ENCODE data around the gene TSGA10.
A peak's percentile ranks its signal among the peaks of the same experiment; 100 is the strongest.
"Not testable (repeated sequence)": the region's sequence is repeated elsewhere in the genome, so short reads cannot be mapped to it uniquely, and the experiment has no call there.

TSGA10 gene

DNA sequence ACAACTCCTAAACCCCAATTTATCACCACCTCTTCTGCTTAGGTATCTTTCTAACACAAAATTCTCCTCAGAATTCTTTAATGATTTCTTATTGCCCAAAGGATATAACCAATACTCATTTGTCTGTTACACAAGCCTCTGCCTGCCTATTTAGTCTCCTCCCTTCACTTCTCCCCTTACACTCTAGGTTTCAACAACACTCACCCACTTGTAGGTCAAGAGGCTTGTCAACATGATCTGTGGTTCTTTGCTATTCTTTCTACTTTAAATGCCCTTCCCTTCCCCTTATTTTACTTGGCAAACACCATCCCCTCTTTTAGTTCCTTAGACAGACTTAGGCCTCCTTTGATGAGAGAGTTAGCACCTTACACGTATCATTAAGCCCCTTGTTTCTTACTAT lies 82.2 kb downstream of the TSGA10 start:
- DNase-seq = no peak

DNA sequence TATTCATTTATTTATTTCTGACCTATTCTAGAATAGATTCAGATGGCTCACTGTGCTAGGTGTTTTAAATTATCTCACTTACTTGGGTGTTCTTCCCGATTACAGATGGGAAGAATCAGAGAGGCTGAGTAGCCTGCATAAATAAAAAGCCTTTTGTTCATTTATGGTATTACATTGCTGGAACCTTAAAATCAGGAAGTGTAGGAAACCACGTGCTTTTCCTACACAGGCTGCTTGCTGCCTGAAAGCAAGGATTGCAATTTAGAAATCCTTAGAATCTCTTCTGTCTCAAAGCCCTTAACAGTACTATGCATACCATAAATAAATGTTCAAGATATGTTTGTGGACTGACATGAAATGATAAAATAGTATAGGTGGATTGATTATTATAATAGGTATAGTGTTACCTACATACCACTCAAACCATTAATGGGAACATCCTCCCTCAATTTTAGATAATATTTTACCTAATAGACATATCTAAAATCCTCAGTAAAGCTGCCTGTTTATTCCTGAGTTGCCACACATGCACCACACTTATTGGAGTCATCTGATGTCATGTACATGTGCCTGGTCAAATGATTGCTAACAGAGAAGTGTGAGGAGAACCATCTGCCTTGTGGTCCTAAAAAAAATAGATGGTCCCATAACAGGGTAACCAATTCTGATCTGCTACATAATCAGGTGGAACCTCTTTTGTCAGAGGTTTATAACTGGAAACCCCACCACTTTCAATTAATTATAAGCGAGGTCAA lies 86.7 kb downstream of the TSGA10 start:
- no peak for DNase-seq

DNA sequence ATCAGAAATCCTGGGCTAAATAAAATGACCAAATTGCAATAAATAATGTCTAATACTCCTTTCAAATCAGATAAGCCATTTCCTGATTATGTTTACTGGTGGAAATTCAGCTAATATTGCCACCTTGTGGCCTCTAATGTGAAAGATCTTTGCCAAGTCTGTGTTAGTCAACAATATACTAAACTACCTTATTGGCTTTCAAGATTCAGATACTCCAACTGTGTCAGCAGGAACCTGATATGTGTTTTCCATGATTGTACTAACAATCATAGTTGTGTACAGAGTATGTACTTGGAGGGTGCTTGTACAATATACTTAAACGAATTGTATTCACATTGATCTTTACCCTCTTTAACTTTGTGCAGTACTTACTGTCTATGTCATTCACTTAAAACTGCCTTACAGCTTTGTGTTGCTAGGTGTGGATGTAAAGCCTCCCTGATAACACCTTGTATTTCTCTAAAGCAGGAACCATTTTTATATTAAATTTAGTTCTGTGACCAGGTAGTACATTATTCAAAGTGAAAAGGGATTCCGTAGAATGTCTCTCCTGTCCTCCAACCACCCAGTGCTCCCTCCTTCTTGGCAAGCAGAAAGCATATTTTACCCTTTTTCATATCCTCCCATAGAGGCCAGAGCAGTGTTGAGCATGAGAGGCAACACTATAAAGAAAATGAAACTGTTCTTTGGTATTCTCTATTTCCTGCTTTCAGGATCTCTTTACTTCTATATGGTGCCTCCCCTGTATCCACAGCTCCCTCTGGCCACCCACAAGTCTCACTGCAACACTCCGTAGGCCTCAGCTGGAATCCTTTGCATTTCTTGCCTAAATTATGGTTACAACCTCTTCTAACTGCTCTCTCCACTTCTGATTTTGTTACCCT lies 88.4 kb downstream of the TSGA10 start:
- peak; percentile 6 for DNase-seq

DNA sequence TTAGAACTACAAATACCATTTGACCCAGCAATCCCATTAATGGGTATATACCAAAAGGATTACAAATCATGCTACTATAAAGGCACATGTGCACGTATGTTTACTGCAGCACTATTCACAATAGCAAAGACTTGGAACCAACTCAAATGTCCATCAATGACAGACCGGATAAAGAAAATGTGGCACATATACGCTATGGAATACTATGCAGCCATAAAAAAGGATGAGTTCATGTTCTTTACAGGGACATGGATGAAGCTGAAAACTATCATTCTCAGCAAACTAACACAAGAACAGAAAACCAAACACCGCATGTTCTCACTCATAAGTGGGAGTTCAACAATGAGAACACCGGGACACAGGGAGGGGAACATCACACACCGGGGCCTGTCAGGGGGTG lies 105.6 kb downstream of the TSGA10 start:
- not testable (repeated sequence) for DNase-seq

DNA sequence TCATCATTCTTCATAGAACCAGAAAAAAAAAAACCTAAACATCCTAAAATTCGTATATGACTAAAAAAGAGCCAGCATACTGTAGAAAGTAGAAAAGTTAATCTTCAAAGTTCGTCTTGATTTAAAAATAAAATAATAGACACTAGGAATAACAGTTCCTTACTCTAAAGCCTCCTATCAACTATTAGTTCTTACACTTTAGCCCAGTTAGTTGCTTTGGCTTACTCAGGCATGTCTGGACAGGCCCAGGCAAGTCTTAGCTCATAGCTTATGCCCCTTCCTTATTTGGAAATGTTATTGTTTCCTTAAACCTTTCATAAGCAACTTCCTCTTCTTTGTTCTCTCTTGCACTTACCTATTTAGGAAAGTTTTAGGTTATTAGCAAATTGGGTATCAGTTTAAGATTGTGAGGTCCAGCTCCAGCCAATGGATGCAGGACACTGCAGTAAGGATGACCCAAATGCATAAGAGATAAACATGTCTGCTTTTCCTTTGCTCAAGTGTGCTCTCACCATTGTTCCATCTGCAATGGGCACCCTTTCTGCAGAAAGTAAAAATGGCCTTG lies 113.9 kb downstream of the TSGA10 start:
- DNase-seq = not testable (repeated sequence)

DNA sequence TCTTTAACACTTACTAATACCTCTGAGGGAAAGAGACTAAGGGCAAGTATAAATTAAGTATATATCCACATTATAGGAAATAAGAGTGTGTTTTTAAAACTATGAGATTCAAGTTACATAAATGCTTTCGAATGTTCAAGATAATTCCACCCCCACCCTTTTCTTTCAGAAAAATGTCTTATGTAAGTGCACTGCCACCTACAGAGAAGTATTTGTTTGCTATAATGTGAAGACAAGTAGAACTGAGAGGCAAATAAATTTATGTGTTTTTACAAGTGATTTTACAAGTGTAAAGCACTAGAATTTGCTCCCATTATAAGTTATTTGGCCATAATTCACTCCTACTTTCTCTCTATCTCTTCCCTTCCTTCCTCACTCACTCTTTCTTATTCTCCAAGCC lies 118.8 kb downstream of the TSGA10 start:
- no peak for DNase-seq

DNA sequence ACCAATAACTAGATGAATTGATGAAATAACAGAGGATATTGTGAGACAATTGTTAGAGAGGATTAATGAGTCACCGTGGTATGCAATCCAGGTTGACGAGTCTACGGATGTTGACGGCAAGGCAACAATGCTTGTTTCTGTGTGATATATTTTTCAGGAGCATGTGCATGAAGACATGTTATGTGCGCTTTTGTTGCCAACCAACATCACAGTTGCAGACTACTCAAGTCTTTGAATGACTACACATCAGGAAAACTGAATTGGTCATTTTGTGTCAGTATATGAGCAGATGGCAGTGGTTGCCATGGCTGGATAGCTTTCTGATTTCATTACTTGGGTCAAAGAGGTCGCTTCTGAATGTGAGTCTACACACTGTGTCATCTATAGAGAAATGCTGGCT lies 122.0 kb downstream of the TSGA10 start:
- DNase-seq = no peak

DNA sequence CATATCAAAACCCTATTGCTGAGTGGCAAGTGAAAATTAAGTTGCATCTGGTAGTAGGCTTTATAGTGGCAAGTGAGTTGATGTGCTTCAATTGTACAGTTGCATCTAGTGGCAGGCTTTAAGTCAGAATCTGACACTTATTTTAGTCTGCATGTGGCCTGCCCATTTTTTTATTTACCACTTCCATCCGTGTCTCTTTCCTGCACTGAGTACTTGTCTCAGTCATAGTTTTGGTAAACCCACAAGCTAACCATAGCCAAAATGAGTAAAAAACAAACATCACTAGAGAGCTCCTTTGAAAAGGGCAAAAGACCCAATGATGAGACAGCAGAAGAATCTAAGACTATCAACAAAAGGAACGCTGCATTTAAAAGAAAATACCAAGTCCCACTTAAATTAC lies 122.7 kb downstream of the TSGA10 start:
- no peak for DNase-seq

DNA sequence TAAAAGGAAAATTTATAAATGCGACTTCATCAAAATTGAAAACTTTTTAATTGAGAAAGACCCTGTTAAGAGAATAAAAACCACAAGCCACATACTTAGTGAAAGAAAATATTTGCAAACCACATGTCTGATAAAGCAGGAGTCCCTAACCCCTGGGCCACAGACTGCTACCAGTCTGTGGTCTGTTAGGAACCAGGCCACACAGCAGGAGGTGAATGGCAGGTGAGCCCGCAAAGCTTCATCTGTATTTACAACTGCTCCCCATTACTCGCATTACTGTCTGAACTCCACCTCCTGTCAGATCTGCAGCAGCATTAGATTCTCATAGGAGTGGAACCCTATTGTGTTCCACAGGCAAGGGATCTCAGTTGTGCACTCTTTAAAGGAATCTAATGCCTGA lies 123.3 kb downstream of the TSGA10 start:
- DNase-seq = no peak

DNA sequence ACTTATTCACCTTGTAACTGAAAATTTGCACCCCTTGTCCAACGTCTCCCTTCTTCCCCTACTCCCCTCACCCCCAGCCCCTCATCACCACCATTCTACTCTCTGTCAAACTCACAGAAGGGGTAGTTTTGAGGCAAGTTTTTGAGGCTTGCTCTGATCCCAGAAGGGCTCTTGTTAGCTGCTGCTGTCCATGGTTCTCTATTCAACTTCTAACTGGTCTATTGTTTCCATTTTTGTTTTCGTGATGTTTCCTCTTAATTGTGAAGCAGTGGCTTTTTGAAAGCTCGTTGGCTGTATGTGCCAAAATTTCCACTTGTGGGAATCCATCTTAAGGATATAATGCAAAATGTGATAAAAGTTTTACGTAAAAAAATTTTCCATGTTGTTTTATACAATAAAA lies 126.2 kb downstream of the TSGA10 start:
- DNase-seq = no peak

DNA sequence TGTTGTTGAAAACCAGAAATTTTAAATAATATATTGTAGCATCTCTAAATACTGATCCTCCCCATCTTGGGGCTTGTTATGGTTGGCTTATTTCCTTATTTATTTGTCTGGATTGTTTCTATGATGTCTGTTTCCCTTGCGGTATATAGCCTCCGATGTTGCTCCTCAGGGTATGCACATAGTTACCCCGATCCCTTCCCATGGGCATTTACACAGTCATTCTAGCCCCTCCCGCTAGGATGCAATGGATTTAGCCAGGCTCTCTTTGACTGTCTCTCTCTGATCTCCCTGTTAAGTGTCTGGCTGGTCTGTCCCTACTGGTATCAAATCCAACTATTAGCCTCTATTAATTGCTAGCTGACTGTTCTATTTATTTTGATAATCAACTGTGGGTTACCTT lies 126.9 kb downstream of the TSGA10 start:
- no peak for DNase-seq

DNA sequence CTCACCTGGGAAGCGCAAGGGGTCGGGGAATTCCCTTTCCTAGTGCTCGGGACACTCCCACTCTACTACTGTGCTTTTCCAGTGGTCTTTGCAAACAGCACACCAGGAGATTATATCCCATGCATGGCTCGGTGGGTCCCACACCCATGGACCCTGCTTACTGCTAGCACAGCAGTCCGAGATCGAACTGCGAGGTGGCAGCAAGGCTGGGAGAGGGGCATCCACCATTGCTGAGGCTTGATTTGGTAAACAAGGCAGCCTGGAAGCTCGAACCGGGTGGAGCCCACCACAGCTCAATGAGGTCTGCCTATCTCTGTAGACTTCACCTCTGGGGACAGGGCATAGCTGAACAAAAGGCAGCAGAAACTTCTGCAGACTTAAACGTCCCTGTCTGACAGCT lies 154.0 kb downstream of the TSGA10 start:
- DNase-seq = no peak

DNA sequence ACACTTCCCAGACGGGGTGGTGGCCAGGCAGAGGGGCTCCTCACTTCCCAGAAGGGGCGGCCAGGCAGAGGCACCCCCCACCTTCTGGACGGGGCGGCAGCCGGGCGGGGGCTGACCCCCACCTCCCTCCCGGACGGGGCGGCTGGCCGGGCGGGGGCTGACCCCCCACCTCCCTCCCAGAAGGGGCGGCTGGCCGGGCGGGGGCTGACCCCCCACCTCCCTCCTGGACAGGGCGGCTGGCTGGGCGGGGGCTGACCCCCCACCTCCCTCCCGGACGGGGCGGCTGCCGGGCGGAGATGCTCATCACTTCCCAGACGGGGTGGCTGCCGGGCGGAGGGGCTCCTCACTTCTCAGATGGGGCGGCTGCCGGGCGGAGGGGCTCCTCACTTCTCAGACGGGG lies 166.0 kb downstream of the TSGA10 start:
- DNase-seq = not testable (repeated sequence)

DNA sequence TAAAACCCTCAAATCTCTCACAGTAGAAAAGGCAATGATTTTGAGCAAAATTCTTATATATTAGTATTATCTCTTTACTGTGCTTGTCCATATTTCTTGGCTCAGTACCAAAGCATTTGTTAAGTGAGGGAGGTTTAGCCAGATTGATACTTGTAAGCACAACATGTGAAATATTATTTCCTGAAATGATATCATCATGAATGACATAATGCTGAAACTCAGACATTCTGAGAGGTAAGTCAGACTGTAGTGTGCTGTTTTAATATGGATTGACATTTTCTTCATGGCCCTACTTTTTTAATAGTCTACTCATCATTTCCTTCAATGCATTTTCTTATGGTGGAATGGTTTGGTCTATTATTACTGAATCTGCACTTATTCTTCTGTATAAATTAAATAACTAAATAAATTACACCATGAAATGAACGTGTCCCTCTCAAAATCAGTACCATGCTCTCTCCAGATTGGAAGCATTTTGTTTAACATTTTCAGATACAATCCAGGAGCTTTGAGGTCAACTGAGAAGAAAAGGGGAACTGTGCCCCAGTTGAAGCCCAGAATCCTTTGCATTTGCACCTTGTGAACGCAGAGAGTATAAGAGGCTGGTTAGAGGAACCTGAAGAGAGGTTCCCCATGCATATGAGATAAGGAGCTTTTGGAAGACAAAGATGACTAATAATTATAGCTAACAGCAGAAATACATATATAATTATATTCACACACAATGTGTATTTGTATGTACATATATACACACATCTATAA lies 168.7 kb downstream of the TSGA10 start:
- no peak for DNase-seq

DNA sequence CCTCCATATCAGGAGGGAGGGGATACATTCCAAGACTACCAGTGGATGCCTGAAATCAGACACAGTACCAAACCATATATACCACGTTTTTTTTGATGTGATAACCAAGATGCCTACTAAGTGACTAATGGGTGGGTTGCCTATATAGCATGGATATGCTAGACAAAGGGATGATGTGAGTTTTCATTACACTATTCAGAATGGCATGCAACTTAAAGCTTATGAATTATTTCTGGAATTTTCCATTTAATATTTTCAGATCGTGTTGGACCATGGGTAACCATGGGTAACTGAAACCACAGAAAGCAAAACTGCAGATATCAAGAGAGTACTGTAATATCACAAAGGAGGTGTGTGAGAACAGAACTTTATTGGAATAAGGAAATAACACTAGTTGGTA lies 179.1 kb downstream of the TSGA10 start:
- DNase-seq = no peak

DNA sequence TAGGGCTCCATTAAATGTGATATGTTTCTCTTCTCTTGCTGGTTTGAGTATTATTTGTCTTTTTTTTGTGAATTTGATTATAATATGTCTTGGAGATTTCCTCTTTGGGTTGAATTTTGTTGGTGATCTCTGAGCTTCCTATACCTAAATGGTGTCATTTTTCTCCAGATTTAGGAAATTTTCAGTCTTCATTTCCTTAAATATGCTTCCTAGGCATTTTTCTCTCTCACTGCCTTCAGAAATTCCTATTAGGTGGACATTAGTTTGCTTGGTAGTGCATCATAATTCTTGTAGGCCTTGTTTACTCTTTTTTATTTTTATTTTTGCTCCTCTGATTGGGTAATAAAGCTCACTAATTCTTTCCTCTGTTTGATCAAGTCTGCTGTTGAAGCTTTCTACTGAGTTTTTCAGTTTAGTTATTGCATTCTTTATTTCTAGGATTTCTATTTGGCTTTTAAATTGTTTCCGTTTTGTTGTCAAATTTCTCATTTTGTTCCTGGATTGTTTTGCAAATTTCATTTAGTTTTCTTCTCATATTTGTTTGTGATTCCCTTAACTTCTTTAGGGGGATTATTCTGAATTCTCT lies 182.1 kb downstream of the TSGA10 start:
- DNase-seq = no peak

DNA sequence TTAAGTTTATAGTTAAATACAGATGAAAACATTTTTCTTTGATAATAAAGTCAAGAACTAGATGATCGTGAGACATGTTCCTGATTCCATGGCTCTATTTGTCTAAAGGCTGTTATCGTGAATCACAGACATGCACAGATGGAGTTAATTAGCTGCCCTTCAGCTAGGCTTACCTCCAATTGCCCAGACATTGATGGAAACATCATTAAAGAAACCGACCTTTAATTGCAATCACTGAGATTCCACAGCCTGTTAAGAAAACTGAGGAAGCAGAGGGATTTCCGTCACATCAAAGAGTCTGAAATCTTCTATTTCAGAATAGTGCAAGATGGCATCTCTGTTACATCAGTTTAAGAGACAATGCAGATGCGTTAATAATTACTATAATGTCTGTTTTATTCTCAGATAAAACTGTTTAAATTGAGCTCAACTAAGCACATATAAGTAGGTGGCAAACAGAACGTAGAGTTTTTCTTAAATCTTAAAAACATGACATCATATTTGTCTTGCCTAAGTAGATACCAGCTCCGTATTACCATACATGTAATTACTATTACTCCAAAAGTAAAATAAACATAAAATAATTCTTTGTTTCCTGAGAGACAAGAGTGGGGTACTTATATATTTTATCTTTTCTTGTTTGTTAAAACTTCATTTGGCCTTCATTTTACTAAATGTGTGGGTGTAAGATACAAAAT lies 194.8 kb downstream of the TSGA10 start:
- DNase-seq = no peak

DNA sequence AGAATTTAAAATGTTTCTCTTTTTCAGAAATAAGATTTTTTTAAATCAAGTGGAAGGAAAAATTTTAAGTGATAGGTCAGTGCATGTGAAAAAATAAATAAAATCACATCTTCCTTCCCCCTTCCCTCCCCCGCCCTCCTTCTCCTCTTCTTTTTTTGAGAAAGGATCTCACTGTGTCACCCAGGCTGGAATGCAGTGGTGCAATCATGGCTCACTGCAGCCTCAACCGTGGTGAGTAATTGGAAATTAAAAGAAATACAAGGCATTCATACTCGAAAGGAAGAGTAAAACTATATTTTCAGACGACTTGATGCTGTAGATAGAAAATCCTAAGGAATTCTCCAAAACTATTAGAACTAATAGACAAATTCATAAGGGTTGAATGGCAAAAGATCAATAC lies 201.8 kb downstream of the TSGA10 start:
- no peak for DNase-seq

DNA sequence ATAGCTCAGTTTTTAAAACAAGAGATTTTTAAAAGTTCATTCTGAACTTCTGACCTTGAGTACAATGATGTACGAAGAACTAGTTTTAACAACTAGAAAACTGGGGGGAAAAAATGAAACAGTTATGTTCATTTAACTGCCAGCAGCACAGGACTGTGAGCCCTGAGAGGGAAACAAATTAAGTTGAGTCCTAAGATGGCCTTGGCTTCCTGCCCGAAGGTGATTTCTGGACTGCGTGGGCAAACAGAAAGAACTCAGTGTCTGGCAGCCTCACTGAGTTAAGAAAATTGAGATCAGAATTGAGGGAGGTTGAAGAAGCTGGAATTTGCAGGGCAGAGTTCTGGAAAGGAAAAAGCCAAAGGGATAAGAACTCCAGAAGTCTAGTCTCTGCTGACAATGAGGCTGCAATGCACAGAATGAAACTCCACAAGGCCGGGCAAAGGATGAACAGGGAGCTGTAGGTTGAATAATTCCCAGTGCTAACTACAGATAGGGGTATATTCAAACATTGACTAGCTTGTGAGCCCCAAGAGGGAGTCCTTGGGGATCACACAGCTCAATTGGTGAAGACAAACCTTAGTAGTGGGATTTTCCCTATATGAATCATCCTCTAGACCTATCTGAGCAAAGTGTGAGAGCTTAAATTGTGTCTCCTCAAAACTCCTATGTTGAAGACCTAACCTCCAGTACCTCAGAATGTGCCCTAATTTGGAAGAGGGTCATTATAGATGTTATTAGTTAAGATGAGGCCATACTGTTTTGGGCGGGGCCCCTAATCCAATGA lies 205.6 kb downstream of the TSGA10 start:
- no peak for DNase-seq

DNA sequence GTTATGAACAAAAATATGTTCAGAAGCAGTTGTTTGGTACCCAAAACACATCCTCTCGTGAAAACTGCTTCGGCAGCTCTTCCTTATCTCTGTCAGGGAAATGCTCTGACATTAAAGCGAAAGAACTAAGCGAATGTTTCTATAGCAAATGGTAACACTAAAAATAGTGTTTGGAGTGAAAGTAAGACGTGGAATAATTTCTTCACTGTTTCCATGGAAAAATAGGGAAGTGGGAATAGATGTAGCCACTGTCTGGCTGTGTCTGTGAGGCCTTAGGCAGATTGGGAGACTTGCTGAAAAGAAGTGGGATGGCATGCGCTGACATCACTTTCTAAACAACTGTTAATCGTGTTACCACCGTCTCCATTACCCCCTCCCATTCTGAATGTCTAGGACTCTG lies 207.2 kb downstream of the TSGA10 start:
- DNase-seq = no peak
